GM23248 (cell line): ENCODE measurements around the gene VTI1A.

Experiments
- EZH2 ChIP-seq: fragments of 200-600 bp; sonication (generic); IDR thresholded peaks from 2 replicates; pipeline ENCODE4 v1.6.1; 2018; ENCODE audit warnings: antibody characterized with exemption, mild to moderate bottlenecking; ENCODE audit not compliant: insufficient read depth, poor library complexity, severe bottlenecking
- EZH2phosphoT487 ChIP-seq: fragments of 200-600 bp; sonication (generic); IDR thresholded peaks from 2 replicates; pipeline ENCODE4 v1.6.1; 2018; ENCODE audit warnings: antibody characterized with exemption, moderate library complexity, mild to moderate bottlenecking, low read depth; ENCODE audit not compliant: insufficient read depth

DNA sequence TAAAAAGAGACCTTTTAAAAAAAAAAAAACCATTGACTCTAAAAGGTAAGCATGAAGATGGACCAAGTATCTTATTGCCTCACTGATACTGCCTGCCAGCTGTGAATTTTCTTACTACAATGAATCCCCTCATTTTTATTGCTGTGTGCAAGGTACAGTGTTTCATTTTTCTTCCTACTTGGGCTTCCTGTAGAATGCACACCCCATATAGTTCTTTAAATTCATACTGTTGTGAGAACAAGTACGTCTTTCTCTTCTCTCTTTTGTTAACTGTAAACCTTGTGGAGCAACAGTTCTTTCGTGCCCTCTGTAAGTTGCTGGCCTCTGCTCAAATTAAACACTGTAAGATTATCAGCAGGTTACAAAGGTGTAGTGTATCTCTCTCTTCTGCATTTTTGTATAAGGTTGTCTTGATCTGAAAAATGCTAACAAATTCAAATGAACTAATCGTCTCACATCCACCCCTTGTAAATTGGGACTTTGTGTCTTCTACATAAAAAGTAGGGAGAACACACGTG is 105.6 kb downstream of the VTI1A start:
- no peak for TF ChIP-seq EZH2
- no peak for TF ChIP-seq EZH2phosphoT487
